Heart right ventricle (tissue), 16 donors: ENCODE measurements around the gene SEZ6. TPM values are rescaled to one million over a fixed set of nuclear protein-coding genes. Genes with fewer than 3 reads are reported as not detected.
"Not testable (repeated sequence)": the region's sequence is repeated elsewhere in the genome, so short reads cannot be mapped to it uniquely, and the experiment has no call there.

Source experiments
- ATAC-seq, 8 donors: fragments of 200-7000 bp; cut with Tn5 transposase; one replicate each; pipeline ENCODE4 v1.9.1; 2020; ENCODE audit warnings: mild to moderate bottlenecking in 8 of 8, moderate library complexity in 8 of 8, moderate number of reproducible peaks in 1 of 8
- DNase-seq, 2 donors: peaks; one replicate each; pipeline ENCODE4 v3.0.0-alpha.2; 2020
- H3K27ac ChIP-seq, 10 donors: fragments of 200-600 bp; sonication (generic) in 2 of 10; one replicate each; pipeline versions ENCODE4 v1.5.0 to v1.8.0; 2020 to 2022; ENCODE audit warnings: mild to moderate bottlenecking in 3 of 10
- H3K27me3 ChIP-seq, 7 donors: fragments of 200-600 bp; one replicate each; pipeline ENCODE4 v1.8.0; 2021 to 2022; ENCODE audit warnings: mild to moderate bottlenecking in 2 of 7
- H3K36me3 ChIP-seq, 9 donors: fragments of 200-600 bp; sonication (generic) in 1 of 9; one replicate each; pipeline versions ENCODE4 v1.5.0 to v1.8.0; 2020 to 2022; ENCODE audit warnings: mild to moderate bottlenecking in 2 of 9
- H3K4me1 ChIP-seq, 9 donors: fragments of 200-600 bp; sonication (generic) in 1 of 9; one replicate each; pipeline versions ENCODE4 v1.5.0 to v1.8.0; 2020 to 2022; ENCODE audit warnings: mild to moderate bottlenecking in 4 of 9
- H3K4me3 ChIP-seq, 10 donors: fragments of 200-600 bp; sonication (generic) in 2 of 10; one replicate each; pipeline versions ENCODE4 v1.5.0 to v1.8.0; 2020 to 2022; ENCODE audit warnings: mild to moderate bottlenecking in 7 of 10, moderate library complexity in 2 of 10
- H3K9me3 ChIP-seq, 11 donors: fragments of 200-600 bp in 10 of 11; sonication (generic) in 2 of 11; one replicate each; pipeline versions ENCODE4 v1.5.0 to v1.8.0; 2013 to 2022; ENCODE audit warnings: mild to moderate bottlenecking in 2 of 11, control low read depth in 1 of 11, moderate library complexity in 1 of 11
- WGBS, 2 donors: extraction: QIAGEN DNeasy Blood & Tissue Kit; methylation state at CpG; one replicate each; pipeline ENCODE4 v1.1.7; 2013; ENCODE audit warnings: inconsistent platforms in 1 of 2; 5-methylcytosine and 5-hydroxymethylcytosine counted together
- intact Hi-C, 10 donors: fragments of 100-400 bp; cut with DNase I; formaldehyde crosslinking; loops; one replicate each; pipeline versions ENCODE4 v1.11.1 to v1.14.2; 2022
- polyA plus RNA-seq, 2 donors: library from polyadenylated mRNA; stranded (reverse); fragments of 200-250 nt; gene quantifications; one replicate each; pipeline ENCODE4 v1.2.3, GENCODE V29; 2013
- total RNA-seq, 10 donors: library from RNA; stranded (reverse); fragmentation: NEBNext Ultra II Directional in 3 of 10; extraction: Animal tissue kit (Norgen Biotek cat#: 25700) in 3 of 10; gene quantifications; one replicate each; pipeline versions ENCODE4 v1.2.1 to v1.2.4, GENCODE V29; 2021 to 2023
- TF ChIP-seq, protein P1 (sequence below), 9 donors: fragments of 200-600 bp; sonication (generic) in 2 of 9; IDR thresholded peaks; one replicate each; pipeline versions ENCODE4 v1.5.0 to v1.8.0; 2021 to 2022; ENCODE audit warnings: antibody characterized with exemption in 9 of 9, mild to moderate bottlenecking in 5 of 9, moderate library complexity in 1 of 9
- donor health status: Arrhythmogenic right ventricular cardiomyopathy.
- donor health status: ischemic (EF 13 %, LVEDD 7.1; RV severe dilation, severe dysfunction).
- donor health status: healthy with polysubstance abuse.
- donor health status: DM: no; HTN: yes; CAD: no.
- donor health status: DM: no; HTN: no; CAD: no.
- donor health status: ischemic (EF 25% LVEDD 6.9; RV normal size, moderate dysfunction).
- donor health status: ischemic (EF 25% LVEDD 5.7; RV mildly dilated, moderate dysfunction).
- donor health status: healthy.
- donor health status: DM: yes; HTN: yes; CAD: no.
- donor health status: Ischemic cardiomyopathy.
- donor health status: ischemic (EF 35%, LVEDD 5.7; RV mildly dilated, moderate dysfunction).
- donor health status: nonischemic (EF 11% LVEDD 7.7; RV severe dilation, severe dysfunction).
- donor health status: DM: yes; HTN: yes; CAD: no.
- donor health status: PGD.
- donor health status: ischemic (EF 29% LVEDD 5.4; RV normal size, mild dysfunction).
- donor health status: nonischemic (EF 23%, LVEDD 6.1; RV moderate dilation, normal function).

Gene SEZ6
- total and polyA plus RNA-seq, 12 donors, result not detected

DNA sequence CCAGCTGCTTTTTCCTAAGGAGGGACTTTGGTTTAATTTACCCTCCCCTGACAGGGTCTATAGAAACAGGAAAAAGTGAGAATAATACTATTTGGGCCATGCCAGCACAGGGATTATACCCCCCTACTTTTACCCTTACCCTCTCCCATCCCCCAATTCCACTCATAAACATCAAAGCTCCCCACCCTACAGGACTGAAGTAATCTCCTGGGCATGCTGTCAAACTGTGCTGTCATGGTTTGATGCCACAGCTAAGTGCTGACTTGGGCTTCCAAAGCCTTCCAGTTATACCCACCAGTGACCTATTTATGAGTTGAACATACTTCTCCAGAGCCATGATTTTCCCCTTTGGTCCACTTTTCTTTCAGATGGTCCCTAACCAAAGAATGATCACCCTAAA lies 67.3 kb downstream of the SEZ6 start:
- Histone ChIP-seq H3K4me1 (peaks cover 19 to 83% (median 69%) of the 10 kb centered on the region in 9 donors), H3K27ac (peak overlapping the region in 8 of 10 donors; percentile 1 to 80 (median 42)), H3K4me3 (no peak overlapping the region), H3K9me3 (no peaks in the 10 kb centered on the region), H3K36me3 (peaks cover 0 to 53% (median 0%) of the 10 kb centered on the region in 9 donors), H3K27me3 (no peaks in the 10 kb centered on the region)
- DNase-seq (peak in 1 of 2 donors; percentile 61), ATAC-seq (peak; percentile 69 to 91 (median 84))
- intact Hi-C loops, result loop anchor here in 1 of 10 donors (5.0 kb wide), 1 partner anchor 36 kb away; the partner anchor contains the start of gene DHRS13
- TF ChIP-seq, protein P1, sequence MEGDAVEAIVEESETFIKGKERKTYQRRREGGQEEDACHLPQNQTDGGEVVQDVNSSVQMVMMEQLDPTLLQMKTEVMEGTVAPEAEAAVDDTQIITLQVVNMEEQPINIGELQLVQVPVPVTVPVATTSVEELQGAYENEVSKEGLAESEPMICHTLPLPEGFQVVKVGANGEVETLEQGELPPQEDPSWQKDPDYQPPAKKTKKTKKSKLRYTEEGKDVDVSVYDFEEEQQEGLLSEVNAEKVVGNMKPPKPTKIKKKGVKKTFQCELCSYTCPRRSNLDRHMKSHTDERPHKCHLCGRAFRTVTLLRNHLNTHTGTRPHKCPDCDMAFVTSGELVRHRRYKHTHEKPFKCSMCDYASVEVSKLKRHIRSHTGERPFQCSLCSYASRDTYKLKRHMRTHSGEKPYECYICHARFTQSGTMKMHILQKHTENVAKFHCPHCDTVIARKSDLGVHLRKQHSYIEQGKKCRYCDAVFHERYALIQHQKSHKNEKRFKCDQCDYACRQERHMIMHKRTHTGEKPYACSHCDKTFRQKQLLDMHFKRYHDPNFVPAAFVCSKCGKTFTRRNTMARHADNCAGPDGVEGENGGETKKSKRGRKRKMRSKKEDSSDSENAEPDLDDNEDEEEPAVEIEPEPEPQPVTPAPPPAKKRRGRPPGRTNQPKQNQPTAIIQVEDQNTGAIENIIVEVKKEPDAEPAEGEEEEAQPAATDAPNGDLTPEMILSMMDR (IDR thresholded peaks at IDR 0.05), result no peak

DNA sequence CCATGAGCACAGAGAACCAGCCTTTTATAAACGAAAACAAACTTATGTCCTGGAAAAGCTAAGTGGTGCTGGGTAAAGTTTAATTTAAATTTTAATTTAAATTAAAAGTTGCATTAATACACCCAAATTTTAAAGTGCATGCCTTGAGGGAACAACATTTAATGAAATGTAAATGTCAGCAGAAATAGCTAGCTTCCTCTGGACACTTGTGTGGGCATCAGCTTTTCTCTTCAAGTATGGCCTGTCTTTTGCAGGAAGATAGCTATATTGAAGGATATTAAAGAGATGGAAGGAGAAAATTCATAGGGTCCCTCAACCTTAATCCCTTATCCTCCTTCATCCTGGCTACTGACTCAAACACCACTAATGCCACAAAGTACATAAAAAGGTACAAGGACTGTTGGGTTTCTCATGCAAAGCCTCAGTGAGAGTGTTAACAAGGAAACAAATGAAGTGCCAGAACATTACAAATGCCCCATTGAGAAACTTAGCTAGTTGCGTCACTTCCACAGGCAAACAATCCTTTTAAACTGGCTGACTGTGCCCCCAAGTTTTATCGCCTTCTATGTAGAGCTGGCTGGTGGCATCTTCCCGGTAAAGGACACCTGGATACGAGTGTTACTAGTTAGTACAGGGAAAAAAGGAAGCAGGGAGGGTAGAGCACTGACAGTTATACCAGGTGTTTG lies 68.6 kb downstream of the SEZ6 start:
- peak in 4 of 8 donors; percentile 5 to 54 (median 24) for ATAC-seq
- 67 to 74% methylated on average over 5 of the region's 5 CpGs for WGBS, 2 donors

DNA sequence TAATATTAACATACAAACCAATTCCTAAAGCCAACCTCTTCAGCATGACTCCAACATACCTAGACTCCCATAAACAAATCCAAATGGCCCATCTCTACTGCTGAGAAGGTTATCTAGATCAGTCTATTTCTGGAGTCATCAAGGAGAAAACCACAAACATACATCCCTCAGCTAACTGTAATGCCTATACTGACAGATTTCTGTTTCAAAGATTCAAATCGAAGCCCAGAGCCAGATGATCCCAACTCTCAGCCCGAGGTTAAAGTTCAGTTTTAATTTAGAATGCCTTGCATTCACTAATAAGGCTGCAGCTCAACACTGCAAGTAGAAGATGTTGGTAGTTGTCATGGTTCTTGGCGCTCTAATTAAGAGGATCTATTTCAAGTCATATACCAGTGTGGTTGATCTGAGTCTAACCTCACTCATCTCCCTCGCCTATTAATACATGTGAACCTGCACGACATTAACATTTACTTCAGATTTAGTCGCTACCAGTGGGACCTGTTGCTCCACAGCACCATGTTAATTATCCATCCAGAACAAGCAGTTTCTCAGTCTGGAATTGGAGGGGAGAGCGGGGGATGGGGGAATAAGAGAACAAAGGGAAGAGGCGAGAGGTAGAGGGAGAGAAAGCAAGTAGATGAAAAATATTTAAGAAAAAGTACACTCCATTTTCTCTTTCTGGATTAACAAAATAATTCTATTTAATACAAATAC lies 69.9 kb downstream of the SEZ6 start:
- Histone ChIP-seq H3K9me3 (no peaks in the 10 kb centered on the region), H3K4me1 (peaks cover 15 to 67% (median 57%) of the 10 kb centered on the region in 9 donors), H3K27me3 (no peaks in the 10 kb centered on the region), H3K36me3 (peaks cover 0 to 41% (median 0%) of the 10 kb centered on the region in 9 donors), H3K4me3 (no peak overlapping the region), H3K27ac (peak overlapping the region in 2 of 10 donors; percentile 26 to 80)
- TF ChIP-seq, protein P1 (IDR thresholded peaks at IDR 0.05), result no peak
- DNase-seq, result no peak
- ATAC-seq, result no peak
- 88 to 91% methylated on average over 8 of the region's 8 CpGs for WGBS, 2 donors
- intact Hi-C loops, result loop anchor here in 1 of 10 donors (5.0 kb wide), 1 partner anchor 34 kb away; the partner anchor contains the start of gene DHRS13

More for the DNA sequence above, 68.6 kb downstream of the SEZ6 start:
- intact Hi-C loops, result loop anchor here in 1 of 10 donors (5.0 kb wide), 1 partner anchor 35 kb away; the partner anchor contains the start of gene DHRS13
- DNase-seq, result no peak
- Histone ChIP-seq H3K9me3 (no peaks in the 10 kb centered on the region), H3K27ac (peak overlapping the region in 5 of 10 donors; percentile 13 to 80 (median 38)), H3K27me3 (no peaks in the 10 kb centered on the region), H3K4me1 (peaks cover 19 to 75% (median 69%) of the 10 kb centered on the region in 9 donors), H3K36me3 (peaks cover 0 to 43% (median 0%) of the 10 kb centered on the region in 9 donors), H3K4me3 (no peak overlapping the region)
- TF ChIP-seq, protein P1 (IDR thresholded peaks at IDR 0.05), result no peak

DNA sequence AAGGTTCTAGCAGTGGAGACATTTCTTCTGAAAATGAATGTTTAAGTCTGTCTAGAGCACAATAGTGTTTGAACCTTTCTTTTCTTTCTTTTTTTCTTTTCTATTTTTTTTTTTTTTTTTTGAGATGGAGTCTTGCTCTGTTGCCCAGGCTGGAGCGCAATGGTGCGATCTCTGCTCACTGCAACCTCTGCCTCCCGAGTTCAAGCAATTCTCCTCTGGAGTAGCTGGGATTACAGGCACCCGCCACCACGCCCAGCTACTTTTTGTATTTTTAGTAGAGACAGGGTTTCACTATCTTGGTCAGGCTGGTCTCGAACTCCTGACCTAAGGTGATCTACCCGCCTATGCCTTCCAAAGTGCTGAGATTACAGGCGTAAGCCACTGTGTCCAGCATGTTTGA lies 71.3 kb downstream of the SEZ6 start:
- 96 to 97% methylated on average over 8 of the region's 8 CpGs for WGBS, 2 donors
- H3K27ac ChIP-seq, ATAC-seq, H3K9me3 ChIP-seq, DNase-seq, intact Hi-C loops, H3K4me3 ChIP-seq, H3K27me3 ChIP-seq: not testable (repeated sequence)
- Histone ChIP-seq H3K36me3 (peaks cover 0 to 50% (median 0%) of the 10 kb centered on the region in 9 donors), H3K4me1 (peaks cover 8 to 62% (median 54%) of the 10 kb centered on the region in 9 donors)
